Activated CD4-positive, alpha-beta T cell treated with anti-CD3 and anti-CD28 coated beads for 24 hours (primary cell): ENCODE measurements around the gene FRYL.
A peak's percentile ranks its signal among the peaks of the same experiment; 100 is the strongest.
"Not testable (repeated sequence)": the region's sequence is repeated elsewhere in the genome, so short reads cannot be mapped to it uniquely, and the experiment has no call there.

Source experiments
- DNase-seq, 2 donors: peaks; one replicate each; pipeline ENCODE4 v3.0.0-alpha.2; 2020; ENCODE audit warnings: low read depth in 2 of 2

The FRYL gene

DNA sequence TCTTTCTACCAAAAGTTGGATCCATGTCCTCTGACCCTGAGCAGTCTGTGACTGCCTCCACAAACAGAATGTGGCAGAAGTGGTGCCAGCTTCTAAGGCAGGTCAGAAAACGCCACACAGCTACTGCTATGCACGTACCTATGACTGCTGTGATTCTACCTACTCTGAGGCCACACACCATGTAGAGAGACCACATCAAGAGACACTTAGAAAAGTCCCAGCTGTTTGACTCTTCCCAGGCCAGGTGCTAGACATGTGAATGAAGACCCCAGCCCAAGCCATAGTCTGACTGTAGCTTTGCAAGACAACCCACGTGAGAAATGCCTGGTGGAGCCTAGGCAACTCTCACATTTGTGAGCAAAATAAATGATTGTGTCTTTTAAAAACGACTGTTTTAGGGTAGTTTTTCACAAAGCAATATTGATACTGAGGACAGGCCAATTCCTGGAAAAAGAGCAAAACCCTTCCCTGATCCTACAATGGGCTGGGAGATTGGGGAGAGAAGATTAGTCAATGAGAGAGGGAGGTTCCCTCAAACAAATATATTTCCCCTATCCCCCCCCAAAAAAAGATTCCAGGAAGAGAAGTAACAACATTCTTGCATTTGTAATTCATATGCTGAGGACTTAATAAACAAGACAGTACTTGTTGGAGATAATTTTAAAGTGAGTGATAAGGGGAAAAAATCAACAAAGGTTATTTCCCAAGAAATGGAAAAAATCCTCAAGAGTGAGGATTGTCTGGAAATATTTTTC lies 33.3 kb downstream of the FRYL start:
- DNase-seq: no peak

DNA sequence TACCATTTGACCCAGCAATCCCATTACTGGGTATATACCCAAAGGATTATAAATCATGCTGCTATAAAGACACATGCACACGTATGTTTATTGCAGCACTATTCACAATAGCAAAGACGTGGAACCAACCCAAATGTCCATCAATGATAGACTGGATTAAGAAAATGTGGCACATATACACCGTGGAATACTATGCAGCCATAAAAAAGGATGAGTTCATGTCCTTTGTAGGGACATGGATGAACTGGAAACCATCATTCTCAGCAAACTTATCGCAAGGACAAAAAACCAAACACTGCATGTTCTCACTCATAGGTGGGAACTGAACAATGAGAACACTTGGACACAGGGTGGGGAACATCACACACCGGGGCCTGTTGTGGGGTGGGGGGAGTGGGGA lies 34.9 kb downstream of the FRYL start:
- DNase-seq: not testable (repeated sequence)

DNA sequence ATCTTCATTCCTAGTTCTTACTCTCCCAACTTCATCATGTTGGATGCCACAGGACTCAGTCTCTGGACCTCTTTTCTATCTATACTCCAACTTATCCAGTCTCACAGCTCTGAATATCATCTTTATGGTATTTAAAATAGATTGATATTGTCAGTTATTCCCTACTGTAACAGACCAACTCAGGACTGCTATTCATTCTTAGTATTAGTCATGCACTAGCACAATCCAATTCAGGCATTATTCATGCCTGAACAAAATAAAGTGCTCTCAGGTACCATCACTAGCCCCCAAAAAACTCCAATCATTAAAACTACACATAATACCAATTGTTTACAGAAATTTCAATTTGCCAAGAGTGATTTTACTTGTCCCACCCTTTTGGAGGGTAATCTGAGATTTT lies 37.7 kb downstream of the FRYL start:
- DNase-seq: no peak

DNA sequence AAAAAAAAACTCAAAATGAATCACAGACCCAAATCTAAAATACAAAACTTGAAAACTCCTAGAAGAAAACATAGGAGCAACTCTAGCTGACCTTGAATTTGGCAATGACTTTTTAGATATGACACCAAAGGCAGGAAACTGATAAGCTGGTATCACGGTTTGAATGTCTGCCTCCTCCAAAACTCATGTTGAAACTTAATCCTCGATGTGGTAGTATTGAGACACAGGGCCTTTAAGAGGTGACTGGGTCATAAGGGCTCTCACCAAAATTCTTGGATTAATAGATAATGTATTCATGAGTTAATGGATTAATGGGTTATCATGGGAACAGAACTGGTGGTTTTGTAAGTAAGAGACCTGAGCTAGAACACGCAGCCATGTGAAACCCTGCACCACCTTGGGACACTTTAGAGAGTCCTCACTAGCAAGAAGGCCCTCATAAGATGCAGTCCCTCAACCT lies 40.5 kb downstream of the FRYL start:
- no peak for DNase-seq

DNA sequence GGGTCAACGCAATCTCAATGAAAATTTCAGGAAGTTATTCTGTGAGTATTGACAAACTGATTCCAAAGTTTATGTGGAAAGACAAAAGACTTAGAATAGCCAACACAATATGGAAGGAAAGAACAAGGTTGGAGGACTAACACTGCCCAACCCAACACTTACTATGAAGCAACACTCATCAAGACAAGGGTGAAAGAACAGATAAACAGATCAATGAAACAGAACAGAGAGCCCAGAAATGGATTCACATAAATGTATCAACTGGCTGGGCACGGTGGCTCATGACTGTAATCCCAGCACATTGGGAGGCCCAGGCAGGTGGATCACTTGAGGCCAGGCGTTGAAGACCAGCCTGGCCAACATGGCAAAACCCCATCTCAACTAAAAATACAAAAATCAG lies 41.2 kb downstream of the FRYL start:
- no peak for DNase-seq

DNA sequence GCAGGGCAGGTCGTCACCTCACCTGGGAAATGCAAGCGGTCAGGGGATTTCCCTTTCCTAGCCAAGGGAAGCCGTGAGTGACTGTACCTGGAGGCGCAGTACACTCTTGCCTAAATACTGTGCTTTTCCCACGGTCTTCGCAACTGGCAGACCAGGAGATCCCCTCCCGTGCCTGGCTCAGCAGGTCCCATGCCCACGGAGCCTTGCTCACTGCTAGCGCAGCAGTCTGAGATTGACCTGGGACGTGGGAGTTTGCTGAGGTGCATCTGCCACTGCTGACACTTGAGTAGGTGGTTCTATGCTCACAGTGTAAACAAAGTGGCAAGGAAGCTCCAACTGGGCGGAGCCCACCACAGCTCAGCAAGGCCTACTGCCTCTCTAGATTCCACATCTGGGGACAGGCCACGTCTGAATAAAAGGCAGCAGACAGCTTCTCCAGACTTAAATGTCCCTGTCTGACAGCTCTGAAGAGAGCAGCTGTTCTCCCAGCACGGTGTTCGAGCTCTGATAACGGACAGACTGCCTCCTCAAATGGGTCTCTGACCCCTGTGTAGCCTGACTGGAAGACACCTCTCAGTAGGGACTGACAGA lies 51.1 kb downstream of the FRYL start:
- peak in 1 of 2 donors; percentile 19 for DNase-seq

DNA sequence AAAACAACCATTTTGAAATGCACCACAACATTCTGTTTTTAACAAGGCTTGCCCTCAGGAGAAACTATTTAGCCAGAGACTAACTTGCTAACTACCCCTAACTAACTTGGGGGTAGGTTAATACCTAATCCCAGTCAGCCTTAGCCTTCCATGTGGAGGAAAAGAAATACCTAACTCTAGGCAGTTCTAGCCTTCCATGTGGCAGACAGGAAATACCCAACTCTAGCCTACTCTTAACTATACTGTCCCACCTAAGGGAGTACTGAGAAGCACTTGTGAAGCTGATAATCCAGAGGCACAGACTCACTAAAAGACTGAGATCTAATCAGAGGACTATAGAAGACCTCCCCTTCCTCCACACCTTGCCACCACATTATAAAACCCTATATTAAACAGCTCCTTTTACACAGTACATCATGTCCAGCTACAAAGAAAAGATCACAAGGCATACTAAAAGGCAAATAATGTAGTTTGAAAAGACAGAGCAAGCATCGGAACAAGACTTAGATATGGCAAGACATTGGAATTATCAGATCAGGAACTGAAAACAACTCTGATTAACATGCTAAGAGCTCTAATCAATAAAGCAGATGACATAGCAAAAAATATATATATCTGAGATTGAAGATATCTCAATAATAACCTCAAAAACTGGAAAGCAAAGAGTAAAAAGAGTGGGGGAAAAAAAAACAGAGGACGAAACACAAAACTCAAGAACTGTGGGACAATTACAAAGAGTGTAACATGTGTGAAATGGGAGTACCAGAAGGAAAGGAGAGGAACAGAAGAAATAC lies 52.2 kb downstream of the FRYL start:
- DNase-seq: no peak

DNA sequence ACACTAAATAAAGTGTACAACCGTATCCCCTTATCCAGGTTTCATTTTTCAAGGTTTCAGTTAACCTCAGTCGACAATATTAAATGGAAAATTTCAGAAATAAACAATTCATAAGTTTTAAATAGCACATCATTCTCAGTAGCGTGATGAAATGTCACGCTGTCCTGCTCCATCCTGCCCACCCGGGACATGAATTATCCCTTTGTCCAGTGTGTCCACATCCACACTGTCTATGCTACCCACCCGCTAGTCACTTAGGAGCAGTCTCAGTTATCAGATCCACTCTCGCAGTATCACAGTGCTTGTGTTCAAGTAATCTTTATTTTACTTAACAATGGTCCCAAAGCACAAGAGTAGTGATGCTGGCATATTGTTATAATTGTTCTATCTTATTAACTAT lies 54.7 kb downstream of the FRYL start:
- DNase-seq: no peak

DNA sequence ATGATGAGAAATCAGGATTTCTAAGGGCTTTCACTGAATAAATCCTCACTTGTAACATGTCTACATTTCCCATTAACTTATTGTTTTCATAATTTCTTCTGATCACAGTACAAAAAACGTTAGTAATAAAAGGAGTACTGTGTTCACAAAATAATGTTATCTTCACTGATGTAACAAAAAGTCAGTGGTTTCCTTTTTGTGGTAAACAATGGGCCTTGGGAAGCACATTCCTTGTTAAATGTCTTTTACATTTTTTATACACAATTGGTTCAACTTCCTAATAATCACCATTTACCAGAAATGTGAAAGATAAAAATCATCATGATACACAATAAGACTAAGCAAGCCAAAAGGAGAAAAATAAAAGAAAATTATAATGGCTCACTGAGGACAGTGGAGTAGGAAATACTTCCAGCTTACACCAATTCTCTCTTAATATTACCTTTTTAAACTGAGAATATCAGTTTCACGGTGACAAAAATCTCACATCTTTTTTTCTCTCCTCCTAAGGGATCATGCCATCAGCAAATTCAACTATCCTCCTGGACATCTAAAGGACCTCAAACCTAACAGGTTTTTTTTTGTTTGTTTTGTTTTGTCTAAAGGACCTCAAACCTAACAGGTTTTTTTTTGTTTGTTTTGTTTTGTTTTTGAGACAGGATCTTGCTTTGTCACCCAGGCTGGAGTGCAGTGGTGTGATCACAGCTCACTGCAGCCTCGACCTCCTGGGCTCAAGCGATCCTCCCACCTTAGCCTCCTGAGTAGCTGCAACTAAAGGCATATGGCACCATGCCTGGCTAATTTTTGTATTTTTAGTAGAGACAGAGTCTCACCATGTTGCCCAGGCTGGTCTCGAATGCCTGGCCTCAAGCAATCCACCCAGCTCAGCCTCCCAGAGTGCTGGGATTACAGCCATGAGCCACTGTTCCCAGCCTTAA lies 57.3 kb downstream of the FRYL start:
- DNase-seq: no peak

DNA sequence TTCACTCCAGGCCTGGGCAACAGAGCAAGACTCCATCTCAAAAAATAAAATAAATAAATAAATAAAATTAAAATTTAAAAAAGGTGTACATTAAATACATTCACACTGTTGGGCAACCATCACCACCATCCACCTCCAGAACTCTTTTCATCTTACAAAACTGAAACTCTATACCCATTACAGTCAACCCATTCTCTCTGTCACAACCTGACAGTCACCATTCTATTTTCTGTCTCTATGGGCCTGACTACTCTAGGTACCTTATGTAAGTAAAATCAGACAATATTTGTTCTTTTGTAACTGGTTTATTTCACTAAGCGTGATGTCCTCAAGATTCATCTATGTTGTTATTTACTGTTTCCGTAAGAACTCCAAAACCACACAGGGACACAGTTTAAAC lies 59.6 kb downstream of the FRYL start:
- no peak for DNase-seq

DNA sequence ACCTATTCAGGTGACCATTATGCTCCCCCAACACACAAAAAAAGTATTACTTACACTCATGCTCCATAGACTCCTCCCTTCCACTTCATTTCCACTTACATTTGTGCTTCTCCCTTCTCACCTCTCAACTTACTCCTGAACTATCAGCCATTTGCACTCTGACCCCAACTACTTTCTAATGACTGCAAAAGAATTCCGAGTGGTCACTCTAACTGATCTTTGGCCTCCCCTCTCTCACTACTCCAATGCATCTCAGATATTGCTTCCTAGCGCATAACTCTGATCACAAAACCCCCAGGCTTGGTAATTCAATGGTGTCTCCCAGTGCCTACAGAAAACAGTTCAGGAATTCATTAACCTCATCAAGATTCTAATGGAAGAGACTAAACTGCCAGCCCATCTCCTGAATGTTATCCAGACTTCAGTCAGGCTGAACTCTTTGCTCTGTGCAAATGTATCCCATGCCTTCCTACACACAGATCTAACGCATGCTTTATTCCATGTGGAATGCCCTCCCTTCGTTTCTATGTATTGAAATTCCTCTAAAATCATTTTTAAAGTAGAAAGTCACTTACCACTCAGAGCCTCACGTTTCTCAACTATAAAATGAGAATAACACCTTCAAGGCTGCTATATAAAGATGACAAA lies 61.1 kb downstream of the FRYL start:
- DNase-seq: no peak

DNA sequence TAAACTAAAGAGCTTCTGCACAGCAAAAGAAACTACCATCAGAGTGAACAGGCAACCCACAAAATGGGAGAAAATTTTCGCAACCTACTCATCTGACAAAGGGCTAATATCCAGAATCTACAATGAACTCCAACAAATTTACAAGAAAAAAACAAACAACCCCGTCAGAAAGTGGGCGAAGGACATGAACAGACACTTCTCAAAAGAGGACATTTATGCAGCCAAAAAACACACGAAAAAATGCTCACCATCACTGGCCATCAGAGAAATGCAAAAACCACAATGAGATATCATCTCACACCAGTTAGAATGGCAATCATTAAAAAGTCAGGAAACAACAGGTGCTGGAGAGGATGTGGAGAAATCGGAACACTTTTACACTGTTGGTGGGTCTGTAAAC lies 63.8 kb downstream of the FRYL start:
- not testable (repeated sequence) for DNase-seq

DNA sequence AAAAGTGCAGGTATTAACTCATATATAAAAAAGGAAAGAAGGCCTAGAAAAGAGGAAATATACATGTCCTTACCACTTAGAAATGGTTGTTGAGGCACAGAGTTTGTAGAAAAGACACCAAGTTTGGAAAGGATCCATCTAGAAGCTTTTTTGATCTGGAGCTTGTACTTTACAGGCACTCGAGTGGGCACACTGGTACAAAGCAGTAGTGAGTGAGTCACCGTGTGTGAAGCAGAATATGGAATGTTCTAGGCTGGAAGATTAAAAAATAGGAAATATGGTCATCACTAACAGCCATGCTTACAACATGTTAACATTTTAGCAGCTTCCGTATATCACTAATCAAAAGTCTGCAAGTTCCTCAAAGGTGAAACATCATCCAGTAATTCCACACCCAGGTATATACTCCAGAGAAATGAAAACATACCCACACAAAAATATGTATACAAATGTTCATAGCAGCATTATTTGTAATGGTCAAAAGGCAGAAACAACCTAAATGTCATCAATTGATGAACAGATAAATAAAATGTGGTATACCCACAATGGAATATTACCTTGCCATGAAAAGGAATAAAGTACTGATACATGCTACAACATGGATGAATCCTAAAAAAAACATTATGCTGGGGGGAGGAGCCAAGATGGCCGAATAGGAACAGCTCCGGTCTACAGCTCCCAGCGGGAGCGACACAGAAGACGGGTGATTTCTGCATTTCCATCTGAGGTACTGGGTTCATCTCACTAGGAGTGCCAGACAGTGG lies 69.5 kb downstream of the FRYL start:
- DNase-seq: no peak

DNA sequence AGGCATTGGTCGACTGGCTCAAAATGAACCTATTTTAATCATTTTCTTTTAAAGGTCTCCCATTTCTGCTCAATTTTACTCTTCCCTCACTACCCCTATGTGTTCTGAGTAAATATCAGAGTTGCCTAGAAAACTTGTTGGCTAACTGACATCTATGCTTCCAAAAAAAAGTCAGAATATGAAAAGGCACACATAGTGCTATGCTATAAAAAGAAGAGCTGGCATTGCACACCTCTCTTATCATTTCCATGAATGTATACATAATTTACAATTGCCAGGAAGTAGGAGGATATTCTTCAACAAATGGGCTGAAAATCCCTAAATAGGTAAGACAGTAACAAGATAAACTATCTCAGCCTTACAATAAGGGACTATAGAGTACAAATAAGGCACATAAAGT lies 70.2 kb downstream of the FRYL start:
- DNase-seq: no peak

DNA sequence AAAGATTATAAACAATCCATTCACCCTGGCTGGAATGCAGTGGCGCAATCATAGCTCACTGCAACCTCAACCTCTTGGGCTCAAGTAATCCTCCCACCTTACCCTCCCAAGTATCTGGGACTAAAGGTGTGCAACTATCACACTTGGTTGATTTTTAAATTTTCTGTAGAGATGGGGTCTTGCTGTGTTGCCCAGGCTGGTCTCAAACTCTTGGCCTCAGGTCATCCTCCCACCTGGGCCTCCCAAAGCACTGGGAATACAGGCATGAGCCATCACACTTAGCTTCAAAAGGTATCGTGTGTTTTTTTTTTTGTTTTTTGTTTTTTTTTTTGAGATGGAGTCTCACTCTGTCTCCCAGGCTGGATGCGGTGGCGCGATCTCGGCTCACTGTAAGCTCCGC lies 71.5 kb downstream of the FRYL start:
- DNase-seq: no peak

DNA sequence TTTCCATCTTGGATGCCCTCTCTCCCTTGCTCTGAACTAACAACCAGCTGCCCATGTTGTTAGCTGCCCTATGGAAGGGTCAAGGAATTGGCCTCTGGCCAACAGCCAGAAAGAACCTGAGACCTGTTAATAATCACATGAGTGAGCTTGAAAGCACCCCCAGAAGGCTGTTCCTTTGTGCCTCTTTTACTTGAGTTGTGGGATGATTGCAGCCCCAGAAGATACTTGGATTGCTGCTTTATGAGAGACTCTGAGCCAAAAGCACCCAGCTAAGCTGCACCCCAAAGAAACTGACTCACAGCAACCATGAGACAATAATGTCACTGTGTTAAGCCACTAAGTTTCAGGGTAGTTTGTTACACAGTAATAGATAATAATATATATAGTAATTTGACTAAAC lies 73.3 kb downstream of the FRYL start:
- DNase-seq: no peak

DNA sequence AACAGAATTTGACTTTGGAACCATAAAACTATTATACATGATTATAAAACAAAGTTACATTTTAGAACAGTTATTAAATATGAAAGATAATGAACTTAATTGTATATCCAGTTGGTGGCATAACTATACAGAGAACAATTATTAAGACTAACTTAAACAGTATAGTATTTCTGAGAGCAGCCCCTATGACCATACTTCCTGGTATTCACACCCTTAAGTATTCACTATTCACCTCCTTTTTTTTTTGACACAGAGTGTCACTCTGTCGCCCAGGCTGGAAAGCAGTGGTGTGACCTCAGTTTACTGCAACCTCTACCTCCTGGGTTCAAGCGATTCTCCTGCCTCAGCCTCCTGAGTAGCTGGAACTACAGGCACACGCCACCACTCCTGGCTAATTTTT lies 74.5 kb downstream of the FRYL start:
- DNase-seq: no peak

DNA sequence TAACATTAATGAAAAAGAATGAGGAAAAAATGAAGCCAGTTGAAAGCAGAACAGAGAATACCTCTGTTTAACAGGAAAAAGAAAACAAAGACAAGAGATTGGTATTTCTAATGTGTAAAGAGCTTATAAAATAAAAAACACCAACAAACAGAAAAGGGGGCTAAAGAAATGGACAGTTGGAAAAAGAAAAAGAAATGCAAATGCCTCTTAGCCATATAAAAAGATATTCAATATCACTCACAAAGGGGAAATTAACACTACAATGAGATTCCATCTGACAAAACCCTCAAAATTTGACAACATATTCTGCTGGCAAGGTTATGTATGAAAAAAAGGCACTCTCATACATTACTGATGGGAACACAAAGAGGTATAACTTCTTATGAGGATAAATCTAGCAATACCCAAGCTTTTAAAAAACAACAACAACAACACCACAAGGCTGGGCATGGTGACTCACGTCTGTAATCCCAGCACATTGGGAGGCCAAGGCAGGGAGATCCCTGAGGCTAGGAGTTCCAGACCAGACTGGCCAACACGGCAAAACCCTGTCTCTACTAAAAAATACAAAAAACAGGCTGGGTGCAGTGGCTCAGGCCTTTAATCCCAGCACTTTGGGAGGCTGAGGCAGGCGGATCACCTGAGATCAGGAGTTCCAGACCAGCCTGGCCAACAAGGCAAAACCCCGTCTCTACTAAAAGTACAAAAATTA lies 75.8 kb downstream of the FRYL start:
- DNase-seq: no peak

DNA sequence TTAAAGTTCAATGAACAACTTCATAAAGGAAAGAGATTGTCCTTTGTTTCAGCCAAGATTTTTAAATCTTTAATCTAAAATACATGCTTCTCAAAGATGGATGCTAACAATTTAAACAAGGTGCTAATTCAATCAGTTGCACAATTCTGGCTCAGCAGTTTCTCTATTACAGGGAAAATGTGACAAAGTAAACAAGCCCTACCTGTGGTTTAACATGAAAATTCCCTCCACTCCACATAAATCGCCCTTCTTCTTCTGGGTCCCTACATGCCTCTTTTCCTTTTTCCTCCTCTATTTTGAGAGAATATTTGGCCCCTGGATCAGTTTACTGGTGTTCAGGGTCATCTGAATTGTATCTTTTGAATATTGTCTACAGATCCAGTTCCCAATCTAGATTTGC lies 80.6 kb downstream of the FRYL start:
- DNase-seq: no peak
